HUES48 (cell line): ENCODE measurements around the gene SRXN1.
"Not testable (repeated sequence)": the region's sequence is repeated elsewhere in the genome, so short reads cannot be mapped to it uniquely, and the experiment has no call there.

ENCODE experiments used
- H3K27ac ChIP-seq: one replicate; pipeline ENCODE4 v1.7.0; 2013; ENCODE audit warnings: low read depth, low read length, inconsistent platforms
- H3K27me3 ChIP-seq: 2 replicates; pipeline ENCODE4 v1.6.1; 2013; ENCODE audit warnings: mild to moderate bottlenecking, low read length; ENCODE audit not compliant: control insufficient read depth, insufficient read depth
- H3K36me3 ChIP-seq: 2 replicates; pipeline ENCODE4 v1.6.1; 2013; ENCODE audit warnings: low read length; ENCODE audit not compliant: control insufficient read depth, insufficient read depth
- H3K4me1 ChIP-seq: 2 replicates; pipeline ENCODE4 v1.6.1; 2013; ENCODE audit warnings: mild to moderate bottlenecking, low read length; ENCODE audit not compliant: control insufficient read depth, insufficient read depth
- H3K4me3 ChIP-seq: 2 replicates; pipeline ENCODE4 v1.5.1; 2013; ENCODE audit warnings: mild to moderate bottlenecking, low read depth, low read length
- H3K9ac ChIP-seq: 2 replicates; pipeline ENCODE4 v1.6.1; 2013; ENCODE audit warnings: mild to moderate bottlenecking, low read depth, low read length, moderate library complexity
- H3K9me3 ChIP-seq: 2 replicates; pipeline ENCODE4 v1.6.1; 2013; ENCODE audit warnings: low read length; ENCODE audit not compliant: control insufficient read depth, insufficient read depth

Gene SRXN1

DNA sequence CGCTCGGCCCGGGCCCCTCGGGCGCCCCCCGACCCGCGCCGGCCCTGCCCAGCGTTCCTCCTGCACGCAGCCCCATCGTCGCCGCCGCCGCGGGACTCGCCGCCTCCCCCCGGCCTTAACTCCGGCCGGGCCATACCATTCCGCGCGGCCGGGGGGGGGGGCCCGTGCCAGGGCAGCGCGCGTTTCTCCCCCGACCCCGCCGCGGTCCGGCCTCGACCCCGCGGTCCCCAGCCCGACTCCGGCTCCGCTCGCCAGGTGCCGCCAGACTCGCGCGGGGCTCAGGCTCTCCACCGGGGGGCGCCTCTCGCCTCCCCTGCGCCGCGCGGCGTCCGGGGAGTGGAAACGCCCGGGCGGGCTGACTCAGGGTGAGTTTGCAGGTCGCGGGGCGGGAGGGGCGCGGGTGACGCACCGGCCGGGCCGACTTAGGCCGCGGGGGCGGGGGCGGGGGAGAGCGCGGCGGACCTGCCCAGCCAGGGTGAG is at the start of gene SRXN1:
SRXN1 (minus strand) TSS at position 91 of the 480 bp plus-strand sequence; CDS start at position 76, 15 bp downstream.
- Histone ChIP-seq H3K36me3 (peaks cover 23% of the 10 kb centered on the region), H3K9ac (peak within 1 kb of the TSS; percentile 76), H3K9me3 (no peaks in the 10 kb centered on the region), H3K4me1 (peaks cover 33% of the 10 kb centered on the region), H3K4me3 (peak within 1 kb of the TSS; percentile 72), H3K27me3 (peaks cover 14% of the 10 kb centered on the region), H3K27ac (peak within 1 kb of the TSS; percentile 59)

DNA sequence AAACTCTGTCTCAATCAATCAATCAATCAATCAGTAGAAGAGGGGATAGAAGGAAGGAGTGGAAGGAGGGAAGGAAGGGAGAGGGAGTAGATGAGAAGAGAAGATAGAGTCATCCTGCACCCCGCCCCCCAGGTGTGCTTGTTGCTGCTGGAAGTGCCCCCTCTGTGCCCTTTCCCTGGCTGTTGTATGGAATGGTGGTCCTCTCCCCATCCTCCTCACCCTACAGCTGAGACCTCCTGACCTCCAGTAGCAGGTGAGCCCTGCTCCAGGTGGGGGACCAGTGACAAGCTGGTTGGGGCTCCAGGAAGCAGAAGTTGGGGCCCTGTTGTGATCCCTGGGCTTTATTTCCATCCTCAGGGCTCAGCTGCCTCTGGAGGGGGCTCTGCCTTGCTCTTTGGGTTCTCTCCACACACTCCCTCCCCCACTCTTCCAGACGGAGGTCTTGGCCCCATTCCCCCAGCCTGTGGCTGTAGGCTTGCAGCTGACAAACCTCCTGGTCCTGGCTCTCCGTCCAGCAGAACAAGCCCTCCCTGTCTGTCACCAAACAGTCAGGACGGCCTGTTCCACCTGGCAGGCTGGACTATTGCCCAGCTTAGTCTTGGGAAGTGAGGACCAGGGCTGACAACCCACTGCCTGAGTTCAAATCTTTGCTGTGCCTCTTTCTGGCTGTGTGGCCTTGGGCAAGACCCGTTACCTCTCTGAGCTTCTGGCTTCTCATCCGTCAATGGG is 48.6 kb upstream of the SRXN1 start:
- Histone ChIP-seq H3K9me3 (no peaks in the 10 kb centered on the region), H3K4me1 (peaks cover 14% of the 10 kb centered on the region), H3K9ac (no peak overlapping the region), H3K4me3 (no peak overlapping the region), H3K27ac (no peak overlapping the region), H3K27me3 (no peaks in the 10 kb centered on the region), H3K36me3 (no peaks in the 10 kb centered on the region)

DNA sequence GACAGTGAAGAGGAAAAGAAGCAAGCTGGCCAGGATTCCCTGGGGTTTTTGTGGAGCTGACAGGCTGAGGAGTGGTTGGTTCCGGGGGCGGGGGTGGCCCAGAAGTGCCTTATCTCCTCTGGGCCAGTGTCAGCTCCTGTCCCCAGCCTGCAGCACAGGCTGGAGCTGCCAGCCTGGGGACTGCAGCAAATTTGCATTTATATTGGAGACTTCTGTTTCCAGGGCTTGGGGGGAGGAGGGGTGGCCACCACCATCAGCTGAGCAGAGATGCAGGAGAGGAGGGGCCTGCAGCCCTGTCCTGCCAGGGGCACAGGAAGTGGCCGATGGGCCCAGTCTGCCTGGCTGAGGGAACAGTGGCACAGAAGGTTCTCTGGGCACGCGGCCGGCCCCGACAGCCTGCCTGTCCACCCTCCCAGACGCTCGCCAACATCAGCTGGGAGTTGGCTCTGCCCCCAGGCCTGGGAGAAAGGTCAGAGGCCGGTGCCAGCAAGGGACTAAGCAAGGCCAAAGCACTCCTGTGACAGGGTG is 46.9 kb upstream of the SRXN1 start:
- no peaks in the 10 kb centered on the region for H3K9me3 ChIP-seq
- H3K27me3 ChIP-seq, result no peaks in the 10 kb centered on the region
- H3K27ac ChIP-seq, result no peak overlapping the region
- no peak overlapping the region for H3K9ac ChIP-seq
- no peaks in the 10 kb centered on the region for H3K36me3 ChIP-seq
- peaks cover 14% of the 10 kb centered on the region for H3K4me1 ChIP-seq
- no peak overlapping the region for H3K4me3 ChIP-seq

- Histone ChIP-seq H3K27ac (no peak overlapping the region), H3K9ac (no peak overlapping the region), H3K9me3 (no peaks in the 10 kb centered on the region), H3K36me3 (no peaks in the 10 kb centered on the region), H3K4me3 (no peak overlapping the region), H3K4me1 (peaks cover 14% of the 10 kb centered on the region), H3K27me3 (no peaks in the 10 kb centered on the region)
Observed at GRCh38 chr20:699342-699741, 46.3 kb upstream of the SRXN1 start.

GRCh38 chr20:698276-698675 is 45.3 kb upstream of the SRXN1 start:
- no peaks in the 10 kb centered on the region for H3K27me3 ChIP-seq
- no peak overlapping the region for H3K9ac ChIP-seq
- peaks cover 14% of the 10 kb centered on the region for H3K4me1 ChIP-seq
- no peak overlapping the region for H3K4me3 ChIP-seq
- H3K36me3 ChIP-seq, result no peaks in the 10 kb centered on the region
- H3K27ac ChIP-seq, result no peak overlapping the region
- H3K9me3 ChIP-seq, result no peaks in the 10 kb centered on the region

DNA sequence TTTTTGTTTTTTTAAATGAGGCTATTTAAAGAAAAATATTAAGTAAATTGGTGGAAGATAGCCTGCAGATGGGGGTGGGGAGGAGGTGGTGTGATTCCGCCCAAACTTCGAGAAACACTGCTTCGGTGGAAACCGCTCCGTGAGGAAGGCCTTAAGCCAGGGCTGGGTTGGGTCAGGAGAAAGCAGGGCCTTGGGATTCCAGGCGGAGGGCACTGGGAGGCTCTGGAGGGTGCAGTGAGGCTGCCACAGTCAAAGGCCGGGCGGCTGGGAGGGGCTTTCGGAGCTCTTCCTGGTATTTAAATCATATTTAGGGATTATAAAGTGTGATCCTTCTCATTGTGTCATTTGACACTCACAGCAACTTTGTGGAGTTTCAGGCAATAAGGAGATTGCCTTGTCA is 44.8 kb upstream of the SRXN1 start:
- no peak overlapping the region for H3K27ac ChIP-seq
- peaks cover 14% of the 10 kb centered on the region for H3K4me1 ChIP-seq
- H3K9me3 ChIP-seq, result no peaks in the 10 kb centered on the region
- H3K27me3 ChIP-seq, result no peaks in the 10 kb centered on the region
- no peak overlapping the region for H3K9ac ChIP-seq
- no peaks in the 10 kb centered on the region for H3K36me3 ChIP-seq
- no peak overlapping the region for H3K4me3 ChIP-seq

DNA sequence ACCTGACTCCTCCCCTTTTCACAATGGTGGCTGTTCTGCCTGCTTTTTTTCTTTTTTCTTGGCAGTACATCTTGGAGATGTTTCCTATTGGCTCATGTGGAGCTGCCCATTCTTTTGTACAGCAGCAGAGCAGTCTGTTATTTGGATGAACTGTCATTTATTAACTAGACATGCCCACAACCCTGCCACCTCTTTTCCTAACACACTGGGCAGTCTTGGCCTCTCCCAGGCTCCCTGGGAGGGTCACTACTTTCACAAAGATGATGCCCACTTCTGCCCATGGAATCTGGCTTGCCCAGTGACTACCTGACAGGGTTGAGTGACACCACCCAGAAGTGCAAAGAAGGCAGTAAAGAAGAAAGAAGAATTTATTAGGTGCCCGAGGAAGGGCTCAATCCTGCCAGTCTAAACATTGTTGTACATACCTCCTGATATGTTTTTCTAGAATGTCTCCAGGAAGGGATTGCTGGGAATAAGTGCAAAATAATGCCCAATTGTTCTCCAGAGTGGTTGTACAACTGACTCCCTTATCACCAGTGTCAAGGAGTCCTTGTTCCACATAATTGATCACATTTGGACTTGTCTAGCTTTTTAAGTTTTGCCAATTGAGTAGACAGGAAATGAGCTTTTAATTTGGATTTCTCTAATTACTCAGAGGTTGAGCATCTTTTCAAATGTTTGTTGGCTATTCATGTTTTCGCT is 42.3 kb upstream of the SRXN1 start:
- Histone ChIP-seq H3K9ac (no peak overlapping the region), H3K27ac (no peak overlapping the region), H3K4me1 (peaks cover 13% of the 10 kb centered on the region), H3K27me3 (no peaks in the 10 kb centered on the region), H3K9me3 (no peaks in the 10 kb centered on the region), H3K4me3 (no peak overlapping the region), H3K36me3 (no peaks in the 10 kb centered on the region)

GRCh38 chr20:694496-694895 is 41.5 kb upstream of the SRXN1 start:
- no peaks in the 10 kb centered on the region for H3K36me3 ChIP-seq
- no peak overlapping the region for H3K9ac ChIP-seq
- no peak overlapping the region for H3K4me3 ChIP-seq
- no peaks in the 10 kb centered on the region for H3K9me3 ChIP-seq
- H3K27me3 ChIP-seq, result no peaks in the 10 kb centered on the region
- no peak overlapping the region for H3K27ac ChIP-seq
- peaks cover 4% of the 10 kb centered on the region for H3K4me1 ChIP-seq

DNA sequence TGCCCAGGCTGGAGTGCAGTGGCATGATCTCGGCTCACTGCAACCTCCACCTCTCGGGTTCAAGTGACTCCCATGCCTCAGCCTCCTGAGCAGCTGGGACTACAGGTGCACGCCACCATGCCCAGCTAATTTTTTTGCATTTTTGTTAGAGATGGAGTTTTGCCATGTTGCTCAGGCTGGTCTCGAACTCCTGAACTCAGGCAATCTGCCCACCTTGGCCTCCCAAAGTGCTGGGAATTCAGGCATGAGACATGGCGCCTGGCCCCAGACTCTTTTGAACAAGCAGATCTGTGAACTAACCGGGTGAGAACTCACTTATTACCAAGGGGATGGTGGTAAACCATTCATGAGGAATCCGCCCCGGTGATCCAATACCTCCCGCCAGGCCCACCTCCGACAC is 40.8 kb upstream of the SRXN1 start:
- not testable (repeated sequence) for H3K9ac ChIP-seq, H3K36me3 ChIP-seq, H3K4me1 ChIP-seq, H3K4me3 ChIP-seq, H3K27me3 ChIP-seq, H3K9me3 ChIP-seq, H3K27ac ChIP-seq

GRCh38 chr20:692044-692443 is 39.0 kb upstream of the SRXN1 start:
- Histone ChIP-seq H3K9me3 (no peaks in the 10 kb centered on the region), H3K27ac (no peak overlapping the region), H3K27me3 (no peaks in the 10 kb centered on the region), H3K4me1 (peaks cover 10% of the 10 kb centered on the region; the same call in 1 of the 2 replicates), H3K36me3 (no peaks in the 10 kb centered on the region), H3K4me3 (no peak overlapping the region), H3K9ac (no peak overlapping the region)

- Histone ChIP-seq H3K9me3 (no peaks in the 10 kb centered on the region), H3K27ac (no peak overlapping the region), H3K4me3 (no peak overlapping the region), H3K36me3 (no peaks in the 10 kb centered on the region), H3K27me3 (no peaks in the 10 kb centered on the region), H3K4me1 (peaks cover 10% of the 10 kb centered on the region; the same call in 1 of the 2 replicates), H3K9ac (no peak overlapping the region)
Observed at GRCh38 chr20:689947-690346, 36.9 kb upstream of the SRXN1 start.
